A673 (cell line): ENCODE data around the gene PHTF2. TPM values are rescaled to one million over a fixed set of nuclear protein-coding genes. Genes with fewer than 3 reads are reported as not detected.

ENCODE experiments used
- BruUV-seq: library from RNA; stranded (reverse); fragments of 400-500 nt; replicated peaks from 2 replicates; lab custom pipeline; 2021; lab: Mats Ljungman, UMichigan
- CTCF ChIA-PET: fragments of 300-600 bp; sonication (Branson Sonifier 250); formaldehyde crosslinking; loops from one replicate; lab custom pipeline; 2022; ENCODE audit warnings: antibody characterized with exemption; lab: Charles Lee
- POLR2A ChIA-PET: fragments of 300-600 bp; sonication (Branson Sonifier 250); formaldehyde crosslinking; loops from one replicate; lab custom pipeline; 2022; ENCODE audit warnings: antibody characterized with exemption; ENCODE audit not compliant: low non-redundant PET; lab: Charles Lee
- DNase-seq: peaks from one replicate; pipeline ENCODE4 v3.0.0-alpha.2; 2015; ENCODE audit warnings: low spot score
- H3K27ac ChIP-seq: fragments of 200-600 bp; sonication (generic); 2 replicates; pipeline ENCODE4 v1.5.1; 2016; ENCODE audit warnings: mixed run types, low read depth, mild to moderate bottlenecking, mixed read lengths, antibody characterized with exemption, low read length; ENCODE audit not compliant: poor library complexity, severe bottlenecking
- H3K27me3 ChIP-seq: fragments of 200-600 bp; sonication (generic); replicated peaks from 2 replicates; pipeline ENCODE4 v1.6.1; 2017; ENCODE audit warnings: mixed run types, low read depth, mild to moderate bottlenecking, mixed read lengths, antibody characterized with exemption, low read length; ENCODE audit not compliant: insufficient read depth, poor library complexity
- H3K36me3 ChIP-seq: fragments of 200-600 bp; sonication (generic); 2 replicates; pipeline ENCODE4 v1.6.1; 2016; ENCODE audit warnings: mixed run types, mild to moderate bottlenecking, mixed read lengths, antibody characterized with exemption, low read length; ENCODE audit not compliant: insufficient read depth, poor library complexity, severe bottlenecking
- H3K4me1 ChIP-seq: fragments of 200-600 bp; sonication (generic); 2 replicates; pipeline ENCODE4 v1.6.1; 2017; ENCODE audit warnings: mixed run types, mild to moderate bottlenecking, mixed read lengths, antibody characterized with exemption, low read length; ENCODE audit not compliant: insufficient read depth, poor library complexity, severe bottlenecking
- H3K4me3 ChIP-seq: fragments of 200-600 bp; sonication (generic); 2 replicates; pipeline ENCODE4 v1.5.1; 2016; ENCODE audit warnings: low read depth, mixed run types, mild to moderate bottlenecking, mixed read lengths, low read length; ENCODE audit not compliant: poor library complexity, severe bottlenecking
- H3K9me3 ChIP-seq: fragments of 200-600 bp; sonication (generic); 2 replicates; pipeline ENCODE4 v1.6.1; 2016; ENCODE audit warnings: mixed run types, low read depth, mild to moderate bottlenecking, mixed read lengths, antibody characterized with exemption, low read length; ENCODE audit not compliant: poor library complexity, severe bottlenecking
- CTCF ChIP-seq: fragments of 300-800, 200-600 bp; sonication (generic); conservative IDR thresholded peaks from 2 replicates; pipeline ENCODE4 v1.5.1; 2017; ENCODE audit warnings: low read depth, mild to moderate bottlenecking, antibody characterized with exemption, low read length, moderate library complexity, mixed read lengths
- EZH2 ChIP-seq: fragments of 200-600 bp; sonication (generic); IDR thresholded peaks from 2 replicates; pipeline ENCODE4 v1.6.1; 2017; ENCODE audit warnings: borderline replicate concordance, low read depth, mild to moderate bottlenecking, mixed read lengths, antibody characterized with exemption, low read length; ENCODE audit not compliant: poor library complexity, severe bottlenecking
- intact Hi-C: fragments of 100-400 bp; cut with micrococcal nuclease; formaldehyde crosslinking; loops from one replicate; pipeline ENCODE4 v1.10.0; 2022; ENCODE audit not compliant: unreplicated experiment
- total RNA-seq: library from RNA; stranded (reverse); gene quantifications from 2 replicates; pipeline ENCODE4 v1.2.3, GENCODE V29; 2021

The PHTF2 gene
- total RNA-seq, 1 experiment from 2014 or later: 36.6 TPM

GRCh38 chr7:77765481-77765880 lies 33.1 kb upstream of the PHTF2 start:
- no peak overlapping the region for H3K4me3 ChIP-seq
- no peaks in the 10 kb centered on the region for H3K4me1 ChIP-seq
- no peak overlapping the region for H3K27ac ChIP-seq
- H3K36me3 ChIP-seq: no peaks in the 10 kb centered on the region
- no peaks in the 10 kb centered on the region for H3K9me3 ChIP-seq
- H3K27me3 ChIP-seq: no peaks in the 10 kb centered on the region
- POLR2A ChIA-PET: no interaction called here
- TF ChIP-seq CTCF: no peak
- no peak for TF ChIP-seq EZH2
- intact Hi-C loops: no loop called here
- CTCF ChIA-PET: interaction anchor here (0.5 kb wide), 1 partner anchor 53 kb away, joined by 3 read pairs; no protein-coding TSS in a partner anchor
- DNase-seq: no peak
- no TSS peak for BruUV-seq

- Histone ChIP-seq H3K9me3 (no peaks in the 10 kb centered on the region), H3K36me3 (no peaks in the 10 kb centered on the region), H3K4me3 (no peak overlapping the region), H3K27me3 (no peaks in the 10 kb centered on the region), H3K4me1 (no peaks in the 10 kb centered on the region), H3K27ac (no peak overlapping the region)
- CTCF ChIA-PET: no interaction called here
- DNase-seq: no peak
- intact Hi-C loops: no loop called here
- TF ChIP-seq CTCF (no peak), EZH2 (no peak)
- POLR2A ChIA-PET: interaction anchor here (0.6 kb wide), 1 partner anchor 434 kb away, joined by 9 read pairs; no protein-coding TSS in a partner anchor
- BruUV-seq: no TSS peak
These were observed 32.4 kb upstream of the PHTF2 start for GRCh38 chr7:77765906-77766800.

GRCh38 chr7:77766801-77767605 lies 31.6 kb upstream of the PHTF2 start:
- DNase-seq: no peak
- ChIA-PET POLR2A (interaction anchor here (0.6 kb wide), 1 partner anchor 433 kb away, joined by 9 read pairs; no protein-coding TSS in a partner anchor), CTCF (no interaction called here)
- TF ChIP-seq EZH2: no peak
- no peak for TF ChIP-seq CTCF
- Histone ChIP-seq H3K27ac (no peak overlapping the region), H3K4me1 (no peaks in the 10 kb centered on the region), H3K27me3 (no peaks in the 10 kb centered on the region), H3K36me3 (no peaks in the 10 kb centered on the region), H3K9me3 (no peaks in the 10 kb centered on the region), H3K4me3 (no peak overlapping the region)
- intact Hi-C loops: no loop called here
- BruUV-seq: no TSS peak
